Measurements from ENCODE around the gene GRIN1.

DNA sequence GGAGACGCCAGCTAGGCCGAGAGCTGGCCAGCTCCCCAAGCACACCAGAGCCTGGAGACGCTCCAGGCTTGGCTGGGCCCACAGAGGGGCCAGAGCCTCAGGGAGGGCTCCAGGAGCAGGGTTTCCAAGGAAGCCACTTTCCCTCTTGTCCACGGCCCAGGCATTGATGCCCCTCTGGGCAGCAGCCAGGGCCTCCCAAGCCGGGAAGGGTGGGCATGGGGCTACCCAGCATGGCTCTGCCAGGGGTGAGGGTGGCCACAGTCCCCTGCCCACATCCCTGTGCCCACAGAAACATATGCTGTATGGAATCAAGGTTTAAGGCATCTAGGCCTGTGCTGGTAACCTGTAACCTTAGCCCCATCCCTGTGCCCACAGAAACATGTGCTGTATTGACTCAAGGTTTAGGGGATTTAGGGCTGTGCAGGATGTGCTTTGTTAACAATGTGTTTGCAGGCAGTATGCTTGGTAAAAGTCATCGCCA lies 22.9 kb upstream of the GRIN1 start:
- no peak for TF ChIP-seq JUND (IDR thresholded peaks at IDR 0.05; ENCODE audit: low read length)
- TF ChIP-seq ZNF274 (IDR thresholded peaks at IDR 0.05; ENCODE audit: borderline replicate concordance, extremely low read depth, low read length) = no peak
- TF ChIP-seq, protein P1, sequence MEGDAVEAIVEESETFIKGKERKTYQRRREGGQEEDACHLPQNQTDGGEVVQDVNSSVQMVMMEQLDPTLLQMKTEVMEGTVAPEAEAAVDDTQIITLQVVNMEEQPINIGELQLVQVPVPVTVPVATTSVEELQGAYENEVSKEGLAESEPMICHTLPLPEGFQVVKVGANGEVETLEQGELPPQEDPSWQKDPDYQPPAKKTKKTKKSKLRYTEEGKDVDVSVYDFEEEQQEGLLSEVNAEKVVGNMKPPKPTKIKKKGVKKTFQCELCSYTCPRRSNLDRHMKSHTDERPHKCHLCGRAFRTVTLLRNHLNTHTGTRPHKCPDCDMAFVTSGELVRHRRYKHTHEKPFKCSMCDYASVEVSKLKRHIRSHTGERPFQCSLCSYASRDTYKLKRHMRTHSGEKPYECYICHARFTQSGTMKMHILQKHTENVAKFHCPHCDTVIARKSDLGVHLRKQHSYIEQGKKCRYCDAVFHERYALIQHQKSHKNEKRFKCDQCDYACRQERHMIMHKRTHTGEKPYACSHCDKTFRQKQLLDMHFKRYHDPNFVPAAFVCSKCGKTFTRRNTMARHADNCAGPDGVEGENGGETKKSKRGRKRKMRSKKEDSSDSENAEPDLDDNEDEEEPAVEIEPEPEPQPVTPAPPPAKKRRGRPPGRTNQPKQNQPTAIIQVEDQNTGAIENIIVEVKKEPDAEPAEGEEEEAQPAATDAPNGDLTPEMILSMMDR (IDR thresholded peaks at IDR 0.05; ENCODE audit: control extremely low read depth in 1 of 3, insufficient read depth in 1 of 3, low read depth in 1 of 3, low read length in 3 of 3) = no peak
- TF ChIP-seq MAFK (IDR thresholded peaks at IDR 0.05; ENCODE audit: low read depth, low read length) = no peak
- no peak for TF ChIP-seq EZH2 (IDR thresholded peaks at IDR 0.05; ENCODE audit: low read depth, low read length, severe bottlenecking)
- TF ChIP-seq CEBPB (IDR thresholded peaks at IDR 0.05; ENCODE audit: low read depth, low read length) = no peak
- TF ChIP-seq, protein P2, sequence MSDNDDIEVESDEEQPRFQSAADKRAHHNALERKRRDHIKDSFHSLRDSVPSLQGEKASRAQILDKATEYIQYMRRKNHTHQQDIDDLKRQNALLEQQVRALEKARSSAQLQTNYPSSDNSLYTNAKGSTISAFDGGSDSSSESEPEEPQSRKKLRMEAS (IDR thresholded peaks at IDR 0.05) = no peak
- no peak for TF ChIP-seq RAD21 (IDR thresholded peaks at IDR 0.05 in 1 of 2, conservative IDR thresholded peaks at IDR 0.05 in 1 of 2; ENCODE audit: low read depth in 2 of 2, low read length in 2 of 2)
- no peak for TF ChIP-seq SP1 (IDR thresholded peaks at IDR 0.05; ENCODE audit: low read depth, low read length)
- no peak for TF ChIP-seq POLR2A (IDR thresholded peaks at IDR 0.05; ENCODE audit: control extremely low read depth in 1 of 2, low read depth in 2 of 2, low read length in 2 of 2)
- no peak for TF ChIP-seq SIN3A (conservative IDR thresholded peaks at IDR 0.05 in 1 of 2, IDR thresholded peaks at IDR 0.05 in 1 of 2; ENCODE audit: low read depth in 1 of 2, low read length in 2 of 2)

Data from H1 (cell line).